Sigmoid colon (tissue), 4 donors: Measurements from ENCODE around the gene DGKI.

ENCODE experiments used
- POLR2A ChIP-seq, 2 donors: fragments of 450-650 bp; IDR thresholded peaks; one replicate each; pipeline ENCODE4 v1.6.1; 2016; ENCODE audit warnings: antibody characterized with exemption in 2 of 2, mild to moderate bottlenecking in 2 of 2, moderate library complexity in 2 of 2
- POLR2AphosphoS5 ChIP-seq, 4 donors: sonication (generic); formaldehyde crosslinking; IDR thresholded peaks; one replicate each; pipeline ENCODE4 v1.6.1; 2017; ENCODE audit warnings: antibody characterized with exemption in 4 of 4
- TF ChIP-seq, protein P1 (sequence below), 4 experiments: fragments of 450-650 bp in 3 of 4; fragments of 200-600 bp in 1 of 4; IDR thresholded peaks; one replicate each; pipeline ENCODE4 v1.5.1; 2016 to 2019; ENCODE audit warnings: antibody characterized with exemption in 4 of 4, mild to moderate bottlenecking in 3 of 4, moderate library complexity in 2 of 4

GRCh38 chr7:137546671-137547070 lies 300.1 kb downstream of the DGKI start:
- no peak for TF ChIP-seq POLR2AphosphoS5 (IDR thresholded peaks at IDR 0.05)
- no peak for TF ChIP-seq POLR2A (IDR thresholded peaks at IDR 0.05)
- TF ChIP-seq, protein P1, sequence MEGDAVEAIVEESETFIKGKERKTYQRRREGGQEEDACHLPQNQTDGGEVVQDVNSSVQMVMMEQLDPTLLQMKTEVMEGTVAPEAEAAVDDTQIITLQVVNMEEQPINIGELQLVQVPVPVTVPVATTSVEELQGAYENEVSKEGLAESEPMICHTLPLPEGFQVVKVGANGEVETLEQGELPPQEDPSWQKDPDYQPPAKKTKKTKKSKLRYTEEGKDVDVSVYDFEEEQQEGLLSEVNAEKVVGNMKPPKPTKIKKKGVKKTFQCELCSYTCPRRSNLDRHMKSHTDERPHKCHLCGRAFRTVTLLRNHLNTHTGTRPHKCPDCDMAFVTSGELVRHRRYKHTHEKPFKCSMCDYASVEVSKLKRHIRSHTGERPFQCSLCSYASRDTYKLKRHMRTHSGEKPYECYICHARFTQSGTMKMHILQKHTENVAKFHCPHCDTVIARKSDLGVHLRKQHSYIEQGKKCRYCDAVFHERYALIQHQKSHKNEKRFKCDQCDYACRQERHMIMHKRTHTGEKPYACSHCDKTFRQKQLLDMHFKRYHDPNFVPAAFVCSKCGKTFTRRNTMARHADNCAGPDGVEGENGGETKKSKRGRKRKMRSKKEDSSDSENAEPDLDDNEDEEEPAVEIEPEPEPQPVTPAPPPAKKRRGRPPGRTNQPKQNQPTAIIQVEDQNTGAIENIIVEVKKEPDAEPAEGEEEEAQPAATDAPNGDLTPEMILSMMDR (IDR thresholded peaks at IDR 0.05): no peak
